Measurements from ENCODE around the gene POLR2C.

The POLR2C gene

DNA sequence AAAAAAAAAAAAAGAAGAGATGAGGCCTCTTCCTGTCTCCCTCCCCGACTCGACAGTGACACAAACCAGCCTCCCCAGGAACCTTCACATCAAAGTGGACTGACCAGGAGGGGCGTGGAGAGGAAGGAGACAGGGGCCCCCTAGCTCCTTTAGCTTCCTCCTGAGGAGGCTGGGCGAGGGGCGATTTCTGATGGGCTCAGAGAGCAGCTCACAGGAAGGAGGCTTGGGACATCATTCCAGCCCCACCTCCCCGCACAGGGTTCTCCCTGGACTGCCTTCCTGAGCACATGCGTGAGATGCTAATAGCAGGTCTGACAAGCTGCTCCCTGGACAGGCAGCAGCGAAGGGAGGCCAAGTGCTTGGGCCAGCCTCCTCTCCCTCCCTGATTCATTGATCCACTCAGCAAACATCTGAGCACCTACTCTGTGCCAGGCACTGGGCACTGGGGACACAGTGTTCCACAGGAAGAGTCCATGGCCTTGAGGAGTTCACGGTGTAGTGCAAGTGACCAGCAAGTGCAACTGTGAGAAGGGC is 38.2 kb downstream of the POLR2C start:
- no peak for DNase-seq (ENCODE audit: low read depth, low spot score)
- no peak overlapping the region for H3K27ac ChIP-seq

GRCh38 chr16:57501492-57501891 is 39.0 kb downstream of the POLR2C start:
- no peak for DNase-seq (ENCODE audit: low read depth, low spot score)
- no peak overlapping the region for H3K27ac ChIP-seq

GRCh38 chr16:57502048-57502775 is 39.7 kb downstream of the POLR2C start:
- no peak for DNase-seq (ENCODE audit: low read depth, low spot score)
- H3K27ac ChIP-seq, result no peak overlapping the region

DNA sequence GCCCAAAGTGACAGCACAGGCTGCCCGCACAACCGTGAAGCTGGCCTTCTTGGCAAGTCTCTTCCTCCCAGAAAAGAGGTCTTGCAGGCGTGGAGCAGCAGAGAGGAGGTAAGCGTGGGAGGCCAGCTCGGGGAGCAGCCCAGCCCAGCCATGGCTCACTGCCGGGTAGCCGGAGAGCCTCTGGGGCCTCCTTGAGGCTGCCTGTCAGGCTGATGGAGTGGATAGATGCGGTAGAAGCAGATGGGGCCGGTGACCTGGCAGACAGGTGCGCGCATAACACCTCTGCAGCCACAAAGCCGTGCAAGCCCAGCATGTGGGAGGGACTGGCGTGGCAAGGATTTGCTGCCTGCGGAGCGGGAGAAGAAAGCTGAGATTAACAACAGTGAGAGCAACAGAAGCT is 40.9 kb downstream of the POLR2C start:
- no peak overlapping the region for H3K27ac ChIP-seq
- no peak for DNase-seq (ENCODE audit: low read depth, low spot score)

DNA sequence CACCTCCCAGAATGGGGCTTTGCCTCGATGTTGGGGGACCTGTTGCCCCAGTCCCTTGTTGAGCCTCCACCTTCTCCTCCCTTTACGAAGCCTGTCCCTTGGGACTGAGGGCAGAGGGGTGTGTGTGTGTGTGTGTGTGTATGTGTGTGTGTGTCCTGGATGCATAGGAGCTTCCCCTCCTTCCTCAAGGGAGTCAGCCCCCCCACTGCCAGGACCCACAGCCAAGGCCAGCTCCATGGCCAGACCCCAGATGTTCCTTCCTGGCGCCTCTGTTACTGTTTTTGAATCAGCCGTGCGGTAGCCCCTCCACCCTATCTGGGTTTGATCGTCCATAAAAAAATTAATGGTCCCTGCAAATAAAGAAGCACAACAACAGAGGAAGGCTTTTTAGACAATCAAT is 41.5 kb downstream of the POLR2C start:
- DNase-seq (ENCODE audit: low read depth, low spot score), result no peak
- no peak overlapping the region for H3K27ac ChIP-seq

DNA sequence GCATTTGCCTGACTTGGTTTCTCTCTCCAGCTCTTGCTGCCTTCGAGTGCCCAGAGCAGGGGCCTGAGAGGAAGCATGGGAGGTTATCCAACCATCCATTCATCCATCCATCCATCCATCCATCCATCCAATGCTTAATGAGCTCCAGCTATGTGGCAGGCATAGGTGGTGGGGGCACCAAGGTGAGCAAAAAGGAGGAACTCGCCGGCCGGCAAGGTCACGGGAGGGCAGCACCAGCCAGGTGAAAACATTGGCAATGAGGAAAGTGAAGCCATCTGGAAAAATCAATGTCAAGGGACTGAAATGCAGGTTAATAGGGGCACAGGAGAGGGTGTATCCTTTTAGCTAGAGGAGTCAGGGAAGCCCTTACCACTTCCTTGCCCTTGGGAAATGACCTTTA is 42.0 kb downstream of the POLR2C start:
- DNase-seq (ENCODE audit: low read depth, low spot score), result no peak
- no peak overlapping the region for H3K27ac ChIP-seq

DNA sequence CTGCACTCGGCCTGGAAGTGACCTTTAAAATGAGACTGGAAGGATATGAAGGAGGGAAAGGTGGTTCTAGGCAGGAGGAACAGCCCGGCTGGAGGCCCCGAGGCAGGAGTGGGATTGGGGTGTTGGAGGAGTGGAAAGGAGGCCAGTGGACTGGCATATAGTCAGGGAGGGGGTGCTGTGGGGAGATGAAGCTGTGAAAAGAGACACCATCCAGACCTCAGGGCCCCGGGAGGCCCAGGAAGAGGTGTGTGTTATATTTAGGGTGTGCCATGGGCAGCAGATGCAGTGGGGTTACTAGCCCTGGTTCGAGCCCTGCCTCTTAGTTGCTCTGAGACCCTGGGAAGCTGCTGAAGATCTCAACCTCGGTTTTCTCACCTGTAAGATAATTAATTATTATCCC is 42.7 kb downstream of the POLR2C start:
- no peak overlapping the region for H3K27ac ChIP-seq
- DNase-seq (ENCODE audit: low read depth, low spot score), result no peak

DNA sequence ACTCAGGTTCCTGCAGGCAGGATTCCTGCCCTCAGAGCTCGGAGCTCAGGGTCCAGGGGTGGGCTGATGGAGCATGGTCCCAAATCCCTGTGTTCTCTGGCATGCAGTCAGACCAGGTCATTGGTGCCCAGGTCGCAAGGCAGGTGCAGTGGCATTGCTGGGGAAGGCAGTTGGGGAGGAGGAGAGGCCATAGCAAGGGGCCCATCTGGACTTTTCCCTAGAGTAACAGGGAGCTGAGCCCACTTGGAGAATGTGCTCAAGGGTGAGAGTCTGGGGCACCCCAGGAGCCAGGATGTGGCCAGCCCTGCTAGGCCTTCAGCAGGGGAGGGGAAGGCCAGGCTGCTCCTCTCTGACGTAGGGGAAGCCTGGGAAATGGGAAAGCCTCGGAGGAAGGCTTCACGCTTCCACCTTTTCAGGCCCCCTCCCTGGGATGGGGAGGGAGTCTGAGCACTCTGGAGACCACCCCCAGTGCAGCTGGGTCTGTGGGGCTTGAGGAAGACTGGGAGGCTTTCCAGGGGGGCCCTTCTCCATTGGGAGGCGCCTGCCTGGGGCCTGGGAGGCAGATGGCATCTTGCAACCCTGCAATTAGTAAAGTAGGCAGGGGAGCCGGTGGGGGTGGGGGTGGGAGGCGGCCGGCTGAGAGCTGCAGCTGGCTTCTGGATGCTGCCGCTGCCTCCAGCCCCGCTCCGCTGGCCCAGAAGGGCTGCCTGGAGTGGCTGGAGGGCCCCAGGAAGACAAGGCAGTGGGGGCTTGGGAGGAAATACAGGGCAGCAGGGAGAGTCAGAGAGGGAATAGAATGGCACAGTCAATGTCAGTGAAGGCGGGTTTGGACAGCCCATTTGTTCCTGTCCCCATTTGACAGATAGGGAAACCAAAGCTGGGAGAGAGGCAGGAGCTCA is 44.9 kb downstream of the POLR2C start:
- DNase-seq (ENCODE audit: low read depth, low spot score), result no peak
- no peak overlapping the region for H3K27ac ChIP-seq

- DNase-seq (ENCODE audit: low read depth, low spot score), result no peak
- H3K27ac ChIP-seq, result no peak overlapping the region
Observed at GRCh38 chr16:57508035-57508425, 45.6 kb downstream of the POLR2C start.

GRCh38 chr16:57509231-57509923 is 46.9 kb downstream of the POLR2C start:
- DNase-seq (ENCODE audit: low read depth, low spot score), result no peak
- H3K27ac ChIP-seq, result no peak overlapping the region

DNA sequence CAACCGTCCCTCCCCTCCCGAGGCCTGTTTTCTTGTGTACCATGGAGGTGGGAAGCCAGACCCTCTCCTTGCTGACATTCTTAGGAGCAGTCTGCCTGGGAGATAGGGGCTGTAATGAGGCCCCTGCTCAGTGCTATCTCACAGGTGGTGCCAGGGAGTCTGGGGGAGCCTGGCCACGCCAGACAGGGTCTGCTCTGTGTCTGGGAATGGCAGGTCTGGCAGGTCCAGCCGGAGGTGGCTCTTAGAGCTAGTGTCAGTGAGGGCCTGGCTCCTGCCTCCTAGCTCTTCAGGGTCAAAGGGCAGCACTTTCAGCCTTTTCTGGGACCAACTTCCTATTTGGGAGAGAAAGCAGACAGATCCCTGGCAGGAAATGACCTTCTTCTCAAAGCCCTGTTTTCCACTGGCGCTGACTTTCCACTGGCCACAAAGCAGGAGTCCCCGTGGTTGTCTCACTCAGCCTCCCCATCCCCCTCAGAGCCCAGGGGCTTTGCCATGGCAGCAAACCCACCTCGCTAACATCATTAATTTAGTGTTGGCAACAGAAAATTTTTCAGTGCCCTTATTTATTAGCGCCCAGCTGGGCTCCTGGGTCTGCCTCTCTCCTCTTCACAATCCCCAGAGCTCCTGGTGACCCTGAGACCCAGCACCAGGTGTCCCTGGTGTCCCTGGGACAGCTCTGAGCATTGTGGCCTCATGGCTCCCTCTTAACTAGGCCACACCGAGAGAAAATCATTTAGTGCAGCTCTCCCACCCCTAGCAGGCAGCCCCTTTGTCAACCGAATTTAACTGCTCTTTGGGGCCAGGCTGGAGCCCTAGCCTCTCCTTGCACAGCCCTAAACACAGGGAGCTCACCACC is 47.8 kb downstream of the POLR2C start:
- DNase-seq (ENCODE audit: low read depth, low spot score), result no peak
- H3K27ac ChIP-seq, result no peak overlapping the region

GRCh38 chr16:57512296-57513001 is 50.0 kb downstream of the POLR2C start:
- DNase-seq (ENCODE audit: low read depth, low spot score), result no peak
- no peak overlapping the region for H3K27ac ChIP-seq

- DNase-seq (ENCODE audit: low read depth, low spot score), result no peak
- H3K27ac ChIP-seq, result no peak overlapping the region
Observed at GRCh38 chr16:57513371-57514102, 51.1 kb downstream of the POLR2C start.

DNA sequence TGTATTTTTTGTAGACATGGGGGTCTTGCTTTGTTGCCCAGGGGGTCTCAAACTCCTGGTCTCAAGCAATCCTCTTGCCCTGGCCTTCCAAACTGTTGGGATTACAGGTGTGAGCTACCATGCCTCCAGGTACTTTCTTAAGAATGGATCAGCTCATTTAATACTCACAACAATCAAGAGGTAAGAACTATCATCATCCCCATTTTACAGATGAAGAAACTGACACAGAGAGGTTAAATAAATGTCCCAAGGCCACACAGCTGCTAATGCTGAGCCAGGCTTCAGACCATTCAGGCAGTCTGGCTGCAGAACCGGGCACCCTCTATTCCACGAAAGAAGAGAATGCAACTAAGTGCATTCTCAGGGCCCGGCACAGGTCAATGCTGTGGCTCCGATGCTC is 51.9 kb downstream of the POLR2C start:
- H3K27ac ChIP-seq, result no peak overlapping the region

DNA sequence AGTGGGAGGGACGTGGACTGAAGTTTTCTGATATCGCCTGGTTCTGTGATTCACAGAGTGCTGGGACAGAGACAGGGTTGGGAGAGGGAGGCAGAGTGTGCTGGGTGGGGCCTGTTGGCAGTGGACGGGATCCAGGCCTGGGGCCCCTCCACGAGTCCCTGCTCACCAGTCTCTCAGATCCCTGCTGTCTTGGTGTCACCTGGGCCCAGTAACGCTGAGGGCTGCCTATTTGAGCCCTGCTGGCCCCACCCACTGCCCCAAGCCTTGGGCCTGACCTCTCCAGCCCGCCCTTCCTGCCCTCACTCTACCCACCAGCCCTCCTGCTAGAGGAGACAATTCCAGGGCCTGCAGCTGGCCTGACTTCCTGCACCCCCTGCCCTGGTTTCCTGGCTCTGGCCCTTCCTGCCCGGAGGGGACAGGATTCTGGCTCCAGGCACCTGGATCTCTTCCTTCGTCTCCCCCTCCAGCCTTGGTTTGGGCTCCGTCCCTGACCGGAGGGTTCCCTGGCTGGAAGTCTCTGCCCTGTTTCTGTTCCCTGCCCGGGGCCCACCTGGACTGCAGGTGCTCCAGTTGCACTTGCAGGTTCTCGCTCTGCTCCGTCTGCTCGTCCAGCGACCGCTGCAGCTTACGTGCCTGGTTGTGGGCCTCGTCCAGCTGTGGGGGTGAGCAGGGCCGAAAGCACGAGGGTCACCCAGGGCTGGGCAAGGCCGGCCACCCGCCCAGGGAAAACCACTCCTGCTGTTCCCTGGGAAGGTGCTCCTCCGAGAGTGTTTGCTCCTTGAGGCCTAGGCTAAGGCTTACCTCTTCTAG is 52.5 kb downstream of the POLR2C start:
- DNase-seq (ENCODE audit: low read depth, low spot score), result no peak
- H3K27ac ChIP-seq, result no peak overlapping the region

More for the DNA sequence above, 51.9 kb downstream of the POLR2C start:
- no peak for DNase-seq (ENCODE audit: low read depth, low spot score)

DNA sequence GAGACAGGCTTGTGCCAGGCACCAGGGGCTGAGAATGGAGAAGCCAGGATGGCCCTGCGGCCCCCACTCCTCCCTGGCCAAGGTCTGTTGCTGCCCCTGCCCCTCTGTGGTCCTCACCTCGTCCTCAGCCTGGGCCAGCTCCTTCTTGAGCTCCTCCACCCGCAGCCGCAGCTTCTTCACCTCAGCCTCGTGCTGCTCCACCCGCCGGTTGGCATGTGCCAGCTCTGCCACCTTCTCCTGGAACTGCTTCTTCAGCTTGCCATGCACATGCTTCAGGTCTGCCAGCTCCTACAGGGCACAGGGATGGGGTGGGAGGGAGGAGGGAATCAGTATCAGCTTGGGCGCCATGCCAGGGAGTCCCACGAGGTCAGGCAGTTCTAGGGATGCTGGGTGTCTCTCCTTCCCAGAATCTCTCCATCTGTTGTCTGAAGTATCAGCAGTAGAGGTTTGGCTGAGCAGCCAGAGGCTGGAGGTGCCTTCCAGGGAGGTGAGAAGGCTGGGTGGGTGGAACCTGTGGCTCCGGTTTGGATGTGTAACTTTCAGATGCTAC is 53.8 kb downstream of the POLR2C start:
- no peak overlapping the region for H3K27ac ChIP-seq
- DNase-seq (ENCODE audit: low read depth, low spot score), result no peak

DNA sequence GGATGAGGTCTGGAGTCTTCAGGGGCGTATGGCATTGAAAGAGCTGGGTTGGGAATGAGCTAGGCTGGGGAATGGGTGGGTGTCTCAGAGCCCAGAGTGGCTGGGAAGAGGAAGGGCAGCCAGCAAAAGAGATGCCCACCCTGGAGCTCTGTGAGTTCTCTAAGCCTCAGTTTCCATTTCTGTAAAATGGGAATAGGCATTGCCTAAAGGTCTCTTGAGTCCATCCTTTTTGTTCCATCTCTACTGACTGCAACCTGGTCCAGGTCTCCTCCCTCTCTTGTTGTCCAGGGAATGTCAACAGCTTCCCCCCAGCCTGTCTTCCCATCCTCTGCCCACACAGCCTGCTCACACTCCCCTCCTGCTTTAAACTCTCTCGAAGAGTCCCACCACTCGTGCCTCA is 54.3 kb downstream of the POLR2C start:
- no peak for DNase-seq (ENCODE audit: low read depth, low spot score)

More for the DNA sequence above, 54.3 kb downstream of the POLR2C start:
- H3K27ac ChIP-seq, result no peak overlapping the region
